Effector memory CD4-positive, alpha-beta T cell (primary cell): ENCODE measurements around the gene NPM1.

ENCODE experiments used
- DNase-seq, 3 donors: peaks; one replicate each; pipeline ENCODE4 v3.0.0-alpha.2; 2020
- H3K27ac ChIP-seq: 2 replicates; pipeline ENCODE4 v1.7.0; 2013; ENCODE audit warnings: mild to moderate bottlenecking, low read length, moderate library complexity; ENCODE audit not compliant: insufficient read depth, poor library complexity, severe bottlenecking
- H3K27me3 ChIP-seq: replicated peaks from 2 replicates; pipeline ENCODE4 v1.7.0; 2013; ENCODE audit warnings: mild to moderate bottlenecking, low read length; ENCODE audit not compliant: insufficient read depth, control insufficient read depth, poor library complexity, severe bottlenecking
- H3K36me3 ChIP-seq: 2 replicates; pipeline ENCODE4 v1.7.0; 2013; ENCODE audit warnings: mild to moderate bottlenecking, low read length, moderate library complexity; ENCODE audit not compliant: control insufficient read depth, insufficient read depth
- H3K4me1 ChIP-seq: 2 replicates; pipeline ENCODE4 v1.7.0; 2013; ENCODE audit warnings: low read length, mild to moderate bottlenecking; ENCODE audit not compliant: control insufficient read depth, insufficient read depth, poor library complexity, severe bottlenecking
- H3K4me3 ChIP-seq: 2 replicates; pipeline ENCODE4 v1.7.0; 2013; ENCODE audit warnings: low read length, low read depth, mild to moderate bottlenecking; ENCODE audit not compliant: insufficient read depth, poor library complexity, severe bottlenecking
- H3K9me3 ChIP-seq: 2 replicates; pipeline ENCODE4 v1.7.0; 2013; ENCODE audit warnings: mild to moderate bottlenecking, low read length, moderate library complexity; ENCODE audit not compliant: control insufficient read depth

Gene NPM1

GRCh38 chr5:171418982-171419687 lies 31.5 kb downstream of the NPM1 start, which contains the start of gene FGF18:
TSS of gene FGF18 (plus strand) at chr5:171419647. CDS start at chr5:171420200, 553 bp downstream.
- Histone ChIP-seq H3K27ac (no peak within 1 kb of the TSS), H3K4me1 (peaks cover 18% of the 10 kb centered on the region), H3K27me3 (peaks cover 17% of the 10 kb centered on the region), H3K4me3 (peak within 1 kb of the TSS; percentile 62), H3K36me3 (no peaks in the 10 kb centered on the region), H3K9me3 (no peaks in the 10 kb centered on the region)
- peak; percentile 24 to 34 (median 26) for DNase-seq

GRCh38 chr5:171419688-171420430 lies 32.2 kb downstream of the NPM1 start:
- Histone ChIP-seq H3K36me3 (no peaks in the 10 kb centered on the region), H3K9me3 (no peaks in the 10 kb centered on the region), H3K27me3 (peaks cover 17% of the 10 kb centered on the region), H3K27ac (no peak overlapping the region), H3K4me3 (peak overlapping the region; percentile 38), H3K4me1 (peaks cover 18% of the 10 kb centered on the region)
- DNase-seq, result no peak

- peak overlapping the region; percentile 38 for H3K4me3 ChIP-seq
- no peaks in the 10 kb centered on the region for H3K36me3 ChIP-seq
- H3K9me3 ChIP-seq, result no peaks in the 10 kb centered on the region
- DNase-seq, result no peak
- no peak overlapping the region for H3K27ac ChIP-seq
- peaks cover 17% of the 10 kb centered on the region for H3K27me3 ChIP-seq
- H3K4me1 ChIP-seq, result peaks cover 18% of the 10 kb centered on the region
Observed at GRCh38 chr5:171420431-171421241, 33.0 kb downstream of the NPM1 start.

- H3K4me1 ChIP-seq, result peaks cover 18% of the 10 kb centered on the region
- H3K27ac ChIP-seq, result no peak overlapping the region
- H3K9me3 ChIP-seq, result no peaks in the 10 kb centered on the region
- DNase-seq, result no peak
- H3K27me3 ChIP-seq, result peaks cover 17% of the 10 kb centered on the region
- no peak overlapping the region for H3K4me3 ChIP-seq
- H3K36me3 ChIP-seq, result no peaks in the 10 kb centered on the region
Observed at GRCh38 chr5:171421331-171422262, 33.9 kb downstream of the NPM1 start.

- no peak overlapping the region for H3K4me3 ChIP-seq
- DNase-seq, result no peak
- no peaks in the 10 kb centered on the region for H3K9me3 ChIP-seq
- H3K36me3 ChIP-seq, result no peaks in the 10 kb centered on the region
- peaks cover 18% of the 10 kb centered on the region for H3K4me1 ChIP-seq
- no peak overlapping the region for H3K27ac ChIP-seq
- peaks cover 17% of the 10 kb centered on the region for H3K27me3 ChIP-seq
Observed at GRCh38 chr5:171422495-171422894, 34.8 kb downstream of the NPM1 start.

GRCh38 chr5:171422902-171423663 lies 35.4 kb downstream of the NPM1 start:
- no peak overlapping the region for H3K27ac ChIP-seq
- H3K27me3 ChIP-seq, result peaks cover 17% of the 10 kb centered on the region
- H3K9me3 ChIP-seq, result no peaks in the 10 kb centered on the region
- H3K4me1 ChIP-seq, result peaks cover 18% of the 10 kb centered on the region
- no peaks in the 10 kb centered on the region for H3K36me3 ChIP-seq
- H3K4me3 ChIP-seq, result no peak overlapping the region
- DNase-seq, result no peak

GRCh38 chr5:171424726-171425125 lies 37.1 kb downstream of the NPM1 start:
- no peak overlapping the region for H3K4me3 ChIP-seq
- peaks cover 8% of the 10 kb centered on the region for H3K4me1 ChIP-seq
- H3K27ac ChIP-seq, result no peak overlapping the region
- H3K27me3 ChIP-seq, result peaks cover 17% of the 10 kb centered on the region
- H3K36me3 ChIP-seq, result no peaks in the 10 kb centered on the region
- no peak for DNase-seq
- no peaks in the 10 kb centered on the region for H3K9me3 ChIP-seq

GRCh38 chr5:171425596-171426244 lies 38.1 kb downstream of the NPM1 start:
- H3K9me3 ChIP-seq, result no peaks in the 10 kb centered on the region
- H3K27me3 ChIP-seq, result peaks cover 9% of the 10 kb centered on the region
- H3K36me3 ChIP-seq, result no peaks in the 10 kb centered on the region
- no peak overlapping the region for H3K27ac ChIP-seq
- DNase-seq, result no peak
- H3K4me3 ChIP-seq, result no peak overlapping the region
- H3K4me1 ChIP-seq, result peaks cover 2% of the 10 kb centered on the region
